HepG2 (cell line): ENCODE measurements around the gene TMEM218. TPM values are rescaled to one million over a fixed set of nuclear protein-coding genes. Genes with fewer than 3 reads are reported as not detected.

Experiments used
- ATAC-seq: fragments of 200-7000 bp; cut with Tn5 transposase; 3 replicates; pipeline ENCODE4 v1.9.1; 2020; ENCODE audit warnings: mild to moderate bottlenecking, moderate library complexity
- BruUV-seq: library from RNA; stranded (reverse); fragments of 400-500 nt; replicated peaks from 2 replicates; lab custom pipeline; 2021; lab: Mats Ljungman, UMichigan
- CTCF ChIA-PET: fragments of 300-600 bp; formaldehyde crosslinking; extraction: SDS; loops from one replicate; lab custom pipeline; 2021; ENCODE audit warnings: low total read pairs, inconsistent platforms, low intra/inter-chr PET ratio; lab: Yijun Ruan, JAX
- POLR2A ChIA-PET: fragments of 350-600 bp; sonication (Branson Sonifier 250); formaldehyde crosslinking; loops from one replicate; lab custom pipeline; 2020; ENCODE audit warnings: antibody characterized with exemption, inconsistent platforms; lab: Yijun Ruan, JAX
- DNase-seq: peaks from one replicate; pipeline ENCODE4 v3.0.0-alpha.2; 2015; ENCODE audit warnings: low spot score
- FAIRE-seq: peaks from 3 replicates; lab custom pipeline; 2011; peaks lifted over from hg19 to GRCh38; lab: Jason Lieb, UNC
- H2AFZ ChIP-seq: one replicate; pipeline ENCODE4 v1.6.1; 2011; ENCODE audit warnings: low read length, inconsistent platforms
- H3K27ac ChIP-seq: fragments of 300-600 bp; 3 replicates; pipeline ENCODE4 v1.8.0; 2011; ENCODE audit warnings: mixed run types, mild to moderate bottlenecking, mixed read lengths, low read length, inconsistent platforms; ENCODE audit not compliant: insufficient read depth; ENCODE audit errors: extremely low read length
- H3K27me3 ChIP-seq, 2 experiments: fragments of 200-600 bp in 1 of 2; 2 replicates in 1 of 2; 3 replicates in 1 of 2; pipeline versions ENCODE4 v1.6.0 to v1.8.0; 2011; ENCODE audit warnings: low read length in 2 of 2, mild to moderate bottlenecking in 2 of 2, moderate library complexity in 2 of 2, inconsistent platforms in 1 of 2; ENCODE audit not compliant: insufficient read depth in 2 of 2, control insufficient read depth in 1 of 2
- H3K36me3 ChIP-seq, 2 experiments: fragments of 200-600 bp in 1 of 2; replicated peaks in 1 of 2; 2 replicates in 1 of 2; 3 replicates in 1 of 2; pipeline versions ENCODE4 v1.5.1 to v1.8.0; 2011; ENCODE audit warnings: low read length in 2 of 2, inconsistent platforms in 1 of 2; ENCODE audit not compliant: insufficient read depth in 2 of 2, control insufficient read depth in 1 of 2
- H3K4me1 ChIP-seq: 2 replicates; pipeline ENCODE4 v1.5.1; 2012; ENCODE audit warnings: low read length, inconsistent platforms; ENCODE audit not compliant: insufficient read depth
- H3K4me2 ChIP-seq: 2 replicates; pipeline ENCODE4 v1.6.0; 2011; ENCODE audit warnings: low read depth, low read length, inconsistent platforms
- H3K4me3 ChIP-seq, 3 experiments: fragments of 200-600 bp in 1 of 3; sonication (generic), shearing (Covaris generic) in 1 of 3; replicated peaks in 1 of 3; 2 replicates each; pipeline ENCODE4 v1.5.1; 2011 to 2016; ENCODE audit warnings: low read length in 3 of 3, inconsistent platforms in 2 of 3, low read depth in 2 of 3, mild to moderate bottlenecking in 2 of 3, control low read depth in 1 of 3, mixed read lengths in 1 of 3; ENCODE audit not compliant: insufficient read depth in 1 of 3
- H3K79me2 ChIP-seq: one replicate; pipeline ENCODE4 v1.6.1; 2011; ENCODE audit warnings: low read length, inconsistent platforms; ENCODE audit not compliant: insufficient read depth
- H3K9ac ChIP-seq: 2 replicates; pipeline ENCODE4 v1.6.0; 2011; ENCODE audit warnings: mild to moderate bottlenecking, low read depth, low read length, inconsistent platforms; ENCODE audit not compliant: insufficient read depth
- H3K9me3 ChIP-seq: 2 replicates; pipeline ENCODE4 v1.5.1; 2012; ENCODE audit warnings: mild to moderate bottlenecking, low read length
- H4K20me1 ChIP-seq: 2 replicates; pipeline ENCODE4 v1.6.0; 2011; ENCODE audit warnings: inconsistent platforms, mild to moderate bottlenecking, low read length, moderate library complexity; ENCODE audit not compliant: insufficient read depth
- BHLHE40 ChIP-seq: IDR thresholded peaks from 2 replicates; pipeline ENCODE4 v1.6.1; 2011; ENCODE audit warnings: low read length, improper control_type of control experiment
- CREM ChIP-seq, 2 experiments: sonication (generic) in 1 of 2; formaldehyde crosslinking in 1 of 2; IDR thresholded peaks; 2 replicates each; pipeline versions ENCODE4 v1.4.0 to v1.6.1; 2016 to 2020; ENCODE audit warnings: antibody characterized with exemption in 1 of 2, mild to moderate bottlenecking in 1 of 2, missing genetic modification reagents in 1 of 2
- GABPB1 ChIP-seq: IDR thresholded peaks from 2 replicates; pipeline ENCODE4 v1.6.1; 2016; ENCODE audit warnings: mild to moderate bottlenecking, missing genetic modification reagents, moderate library complexity, missing compliant biosample characterization
- GTF3A ChIP-seq: sonication (generic); formaldehyde crosslinking; conservative IDR thresholded peaks from 2 replicates; pipeline ENCODE4 v1.4.0; 2020; ENCODE audit warnings: mild to moderate bottlenecking, missing genetic modification reagents
- MIXL1 ChIP-seq: IDR thresholded peaks from 2 replicates; pipeline ENCODE4 v1.6.1; 2016
- MYNN ChIP-seq: sonication (generic); formaldehyde crosslinking; IDR thresholded peaks from 2 replicates; pipeline ENCODE4 v1.4.0; 2020; ENCODE audit warnings: mild to moderate bottlenecking, low read depth, missing genetic modification reagents
- NFE2L2 ChIP-seq: fragments of 150-350 bp; IDR thresholded peaks from 2 replicates; pipeline ENCODE4 v1.6.1; 2014; ENCODE audit warnings: low read length
- NR3C1 ChIP-seq: sonication (generic); formaldehyde crosslinking; IDR thresholded peaks from 2 replicates; pipeline ENCODE4 v1.4.0; 2020; ENCODE audit warnings: missing genetic modification reagents
- PTBP1 ChIP-seq: fragments of 200-400 bp; formaldehyde crosslinking; IDR thresholded peaks from 2 replicates; pipeline ENCODE4 v1.6.1; 2018; ENCODE audit warnings: low read length, low read depth; ENCODE audit not compliant: poor library complexity, severe bottlenecking
- SIX4 ChIP-seq: sonication (generic); formaldehyde crosslinking; IDR thresholded peaks from 2 replicates; pipeline ENCODE4 v1.4.0; 2020; ENCODE audit warnings: missing genetic modification reagents
- SMC3 ChIP-seq: IDR thresholded peaks from 2 replicates; pipeline ENCODE4 v1.6.1; 2011; ENCODE audit warnings: low read length, improper control_type of control experiment
- SOX13 ChIP-seq, 3 experiments: fragments of 450-650 bp in 1 of 3; sonication (generic) in 1 of 3; formaldehyde crosslinking in 1 of 3; IDR thresholded peaks in 2 of 3; conservative IDR thresholded peaks in 1 of 3; 2 replicates each; pipeline versions ENCODE4 v1.5.0 to v1.6.1; 2016 to 2020; ENCODE audit warnings: antibody characterized with exemption in 1 of 3, mild to moderate bottlenecking in 1 of 3, missing compliant biosample characterization in 1 of 3, missing genetic modification reagents in 1 of 3, moderate library complexity in 1 of 3
- TRIM24 ChIP-seq: sonication (generic); formaldehyde crosslinking; IDR thresholded peaks from 2 replicates; pipeline ENCODE4 v1.8.0; 2022; ENCODE audit warnings: mild to moderate bottlenecking, missing genetic modification reagents
- ZMYM4 ChIP-seq: sonication (generic); formaldehyde crosslinking; IDR thresholded peaks from 2 replicates; pipeline ENCODE4 v1.8.1; 2023; ENCODE audit warnings: mild to moderate bottlenecking, missing genetic modification reagents
- ZNF256 ChIP-seq: sonication (generic); formaldehyde crosslinking; conservative IDR thresholded peaks from 2 replicates; pipeline ENCODE4 v1.4.0; 2020; ENCODE audit warnings: missing genetic modification reagents
- ZNF484 ChIP-seq: sonication (generic); formaldehyde crosslinking; IDR thresholded peaks from 2 replicates; pipeline ENCODE4 v1.5.1; 2020; ENCODE audit warnings: mild to moderate bottlenecking, low read depth, missing genetic modification reagents, borderline replicate concordance
- WGBS: methylation state at CpG from one replicate; pipeline ENCODE4 v1.1.6; 2017; ENCODE audit warnings: low lambda C conversion rate; 5-methylcytosine and 5-hydroxymethylcytosine counted together
- in situ Hi-C: cut with HindIII; loops from 2 replicates; pipeline ENCODE4 v1.10.0; 2017; ENCODE audit warnings: low pct_unique_long_range_greater_than_20kb; ENCODE audit not compliant: extremely low pct_ligation_motif_present
- intact Hi-C: fragments of 100-400 bp; cut with micrococcal nuclease; formaldehyde crosslinking; loops from one replicate; pipeline ENCODE4 v1.10.0; 2022; ENCODE audit not compliant: unreplicated experiment
- polyA plus RNA-seq, 8 experiments: library from polyadenylated mRNA; depleted of rRNA in 3 of 8; stranded (reverse) in 7 of 8; unstranded in 1 of 8; fragments of >200 nt; fragmentation: Illumina TruSeq in 4 of 8; extraction: Trizol in 4 of 8; gene quantifications; 2 replicates each; pipeline versions ENCODE4 v1.2.1 to v1.2.3, GENCODE V29; 2011 to 2016; ENCODE audit warnings: low read depth in 4 of 8, missing spikeins in 1 of 8, mixed read lengths in 1 of 8; ENCODE audit not compliant: insufficient read depth in 1 of 8
- total RNA-seq, 5 experiments: library from RNA; depleted of rRNA; stranded (reverse); fragments of >200 nt; fragmentation: Illumina TruSeq; extraction: Trizol; gene quantifications; 2 replicates each; pipeline ENCODE4 v1.2.3, GENCODE V29; 2016; ENCODE audit warnings: low read depth in 1 of 5
- TF ChIP-seq, protein P1 (sequence below): sonication (generic); formaldehyde crosslinking; IDR thresholded peaks from 2 replicates; pipeline ENCODE4 v1.4.0; 2020; ENCODE audit warnings: mild to moderate bottlenecking, missing genetic modification reagents
- TF ChIP-seq, protein P2 (sequence below): sonication (generic); formaldehyde crosslinking; IDR thresholded peaks from 2 replicates; pipeline ENCODE4 v1.9.0; 2021; ENCODE audit warnings: missing genetic modification reagents, mild to moderate bottlenecking, borderline replicate concordance
- TF ChIP-seq, protein P3 (sequence below): sonication (generic); formaldehyde crosslinking; IDR thresholded peaks from 2 replicates; pipeline ENCODE4 v1.5.0; 2020; ENCODE audit warnings: missing genetic modification reagents, mild to moderate bottlenecking, borderline replicate concordance

The TMEM218 gene
- total and polyA plus RNA-seq, 2 of the 13 experiments (the other 11 are each of a cell fraction or from before 2014, with no cell fraction given), result 11.8 to 14.0 TPM

GRCh38 chr11:125049164-125049792 is 62.1 kb downstream of the TMEM218 start:
- no peak overlapping the region for H2AFZ ChIP-seq
- no peak overlapping the region for H3K27ac ChIP-seq
- no peaks in the 10 kb centered on the region for H3K27me3 ChIP-seq
- H3K36me3 ChIP-seq, result no peaks in the 10 kb centered on the region
- WGBS, result 91% methylated on average over 4 of the region's 4 CpGs
- H3K4me3 ChIP-seq, result no peak overlapping the region
- no peak for ATAC-seq
- no peak overlapping the region for H3K9ac ChIP-seq
- no peak for TF ChIP-seq ZMYM4 (CRISPR knock-in tag)
- TF ChIP-seq NFE2L2, result no peak
- no peak for TF ChIP-seq ZNF484 (CRISPR knock-in tag)
- TF ChIP-seq SIX4 (CRISPR knock-in tag), result no peak
- no peak for TF ChIP-seq PTBP1
- TF ChIP-seq NR3C1 (CRISPR knock-in tag), result no peak
- no peak for TF ChIP-seq GTF3A (CRISPR knock-in tag)
- no peak for TF ChIP-seq GABPB1 (CRISPR knock-in tag)
- TF ChIP-seq SOX13 (IDR thresholded peaks at IDR 0.05), result no peak
- no peak for TF ChIP-seq SOX13 (CRISPR knock-in tag; conservative IDR thresholded peaks at IDR 0.05 in 1 of 2, IDR thresholded peaks at IDR 0.05 in 1 of 2)
- TF ChIP-seq, protein P1, sequence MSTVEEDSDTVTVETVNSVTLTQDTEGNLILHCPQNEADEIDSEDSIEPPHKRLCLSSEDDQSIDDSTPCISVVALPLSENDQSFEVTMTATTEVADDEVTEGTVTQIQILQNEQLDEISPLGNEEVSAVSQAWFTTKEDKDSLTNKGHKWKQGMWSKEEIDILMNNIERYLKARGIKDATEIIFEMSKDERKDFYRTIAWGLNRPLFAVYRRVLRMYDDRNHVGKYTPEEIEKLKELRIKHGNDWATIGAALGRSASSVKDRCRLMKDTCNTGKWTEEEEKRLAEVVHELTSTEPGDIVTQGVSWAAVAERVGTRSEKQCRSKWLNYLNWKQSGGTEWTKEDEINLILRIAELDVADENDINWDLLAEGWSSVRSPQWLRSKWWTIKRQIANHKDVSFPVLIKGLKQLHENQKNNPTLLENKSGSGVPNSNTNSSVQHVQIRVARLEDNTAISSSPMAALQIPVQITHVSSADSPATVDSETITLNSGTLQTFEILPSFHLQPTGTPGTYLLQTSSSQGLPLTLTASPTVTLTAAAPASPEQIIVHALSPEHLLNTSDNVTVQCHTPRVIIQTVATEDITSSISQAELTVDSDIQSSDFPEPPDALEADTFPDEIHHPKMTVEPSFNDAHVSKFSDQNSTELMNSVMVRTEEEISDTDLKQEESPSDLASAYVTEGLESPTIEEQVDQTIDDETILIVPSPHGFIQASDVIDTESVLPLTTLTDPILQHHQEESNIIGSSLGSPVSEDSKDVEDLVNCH (CRISPR knock-in tag), result no peak
- no peak for TF ChIP-seq MIXL1 (CRISPR knock-in tag)
- no peak for TF ChIP-seq MYNN (CRISPR knock-in tag)
- TF ChIP-seq BHLHE40, result no peak
- no peak for TF ChIP-seq CREM (IDR thresholded peaks at IDR 0.05)
- no peak for TF ChIP-seq CREM (CRISPR knock-in tag; IDR thresholded peaks at IDR 0.05)
- TF ChIP-seq ZNF256 (CRISPR knock-in tag), result no peak
- TF ChIP-seq, protein P2, sequence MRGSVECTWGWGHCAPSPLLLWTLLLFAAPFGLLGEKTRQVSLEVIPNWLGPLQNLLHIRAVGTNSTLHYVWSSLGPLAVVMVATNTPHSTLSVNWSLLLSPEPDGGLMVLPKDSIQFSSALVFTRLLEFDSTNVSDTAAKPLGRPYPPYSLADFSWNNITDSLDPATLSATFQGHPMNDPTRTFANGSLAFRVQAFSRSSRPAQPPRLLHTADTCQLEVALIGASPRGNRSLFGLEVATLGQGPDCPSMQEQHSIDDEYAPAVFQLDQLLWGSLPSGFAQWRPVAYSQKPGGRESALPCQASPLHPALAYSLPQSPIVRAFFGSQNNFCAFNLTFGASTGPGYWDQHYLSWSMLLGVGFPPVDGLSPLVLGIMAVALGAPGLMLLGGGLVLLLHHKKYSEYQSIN, result no peak
- TF ChIP-seq, protein P3, sequence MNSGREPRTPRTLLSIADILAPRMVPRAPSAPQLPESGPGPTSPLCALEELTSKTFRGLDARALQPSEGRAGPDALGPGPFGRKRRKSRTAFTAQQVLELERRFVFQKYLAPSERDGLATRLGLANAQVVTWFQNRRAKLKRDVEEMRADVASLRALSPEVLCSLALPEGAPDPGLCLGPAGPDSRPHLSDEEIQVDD (CRISPR knock-in tag), result no peak
- no peak for TF ChIP-seq TRIM24 (CRISPR knock-in tag)
- no peak for TF ChIP-seq SMC3
- no peak for DNase-seq
- ChIA-PET CTCF (no interaction called here), POLR2A (no interaction called here)
- H3K9me3 ChIP-seq, result no peaks in the 10 kb centered on the region
- in situ Hi-C loops (no loop called here), intact Hi-C loops (no loop called here)
- no peaks in the 10 kb centered on the region for H3K79me2 ChIP-seq
- no peaks in the 10 kb centered on the region for H4K20me1 ChIP-seq
- no peak for FAIRE-seq
- H3K4me1 ChIP-seq, result no peaks in the 10 kb centered on the region
- H3K4me2 ChIP-seq, result no peak overlapping the region
- no TSS peak for BruUV-seq
